ENCODE data around the gene TP53BP2.
"Not testable (repeated sequence)": the region's sequence is repeated elsewhere in the genome, so short reads cannot be mapped to it uniquely, and the experiment has no call there.

Gene TP53BP2

DNA sequence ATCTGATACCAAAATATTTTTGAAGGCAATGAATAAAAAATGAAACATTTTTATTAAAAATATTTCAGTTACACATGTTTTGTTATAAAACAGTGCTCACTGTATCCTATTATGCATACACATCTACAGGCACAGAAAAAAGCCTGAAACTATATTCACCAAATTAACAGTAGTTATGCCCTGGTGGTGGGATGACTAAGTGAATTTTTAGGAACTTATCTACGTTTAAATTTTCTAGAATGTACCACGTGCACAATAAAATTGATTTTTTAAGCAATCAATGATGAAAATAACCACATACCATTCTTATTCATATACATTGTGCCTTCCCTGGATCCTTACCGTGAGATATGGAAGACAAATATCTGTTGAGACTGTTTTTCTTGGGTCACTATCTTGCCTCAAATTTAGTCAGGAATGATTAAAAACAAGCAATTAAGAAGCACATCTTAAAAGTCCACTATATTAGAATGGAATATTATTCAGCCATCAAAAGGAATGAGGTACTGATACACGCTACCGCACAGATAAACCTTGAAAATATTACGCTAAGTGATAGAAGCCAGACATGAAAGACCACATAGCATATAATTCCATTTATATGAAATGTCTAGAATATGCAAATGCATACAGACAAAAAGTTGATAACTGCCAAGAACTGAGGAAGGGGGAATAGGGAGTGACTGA lies 17.4 kb downstream of the TP53BP2 start:
- Histone ChIP-seq H3K9ac (ENCODE audit: low read depth, low read length) (no peak overlapping the region), H3K4me3 (ENCODE audit: low read depth, low read length) (no peak overlapping the region), H3K27me3 (ENCODE audit: control insufficient read depth, insufficient read depth, low read length) (no peaks in the 10 kb centered on the region), H3K9me3 (ENCODE audit: control insufficient read depth, insufficient read depth, low read length) (no peaks in the 10 kb centered on the region), H3K36me3 (ENCODE audit: control insufficient read depth, insufficient read depth, low read length) (no peaks in the 10 kb centered on the region), H3K27ac (ENCODE audit: low read depth, low read length) (no peak overlapping the region), H3K4me1 (ENCODE audit: control insufficient read depth, insufficient read depth, low read length) (peaks cover 37% of the 10 kb centered on the region)

DNA sequence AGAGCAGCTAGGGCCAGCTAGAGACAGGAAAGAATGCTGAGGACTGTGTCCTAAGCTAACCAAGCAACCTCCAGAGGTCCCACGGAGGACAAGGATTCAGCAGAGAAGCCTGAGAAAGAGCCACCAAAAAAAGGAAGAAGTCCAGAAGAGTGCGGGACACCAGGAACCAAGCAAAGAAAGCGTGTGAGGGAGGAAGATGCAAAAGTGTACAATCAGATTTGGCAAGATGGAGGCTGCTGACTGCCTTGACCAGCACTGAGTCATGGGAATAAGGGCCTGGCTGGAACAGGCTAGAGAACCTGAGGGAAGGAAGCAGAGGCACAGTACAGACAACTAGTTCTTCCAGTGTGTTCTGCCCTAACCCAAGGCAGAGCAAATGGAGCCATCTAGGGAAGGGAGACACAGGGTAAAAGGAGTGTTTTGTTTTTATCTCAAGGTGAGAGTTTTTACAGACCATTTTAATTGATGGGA lies 18.5 kb downstream of the TP53BP2 start:
- Histone ChIP-seq H3K9ac (ENCODE audit: low read depth, low read length) (no peak overlapping the region), H3K4me3 (ENCODE audit: low read depth, low read length) (no peak overlapping the region), H3K36me3 (ENCODE audit: control insufficient read depth, insufficient read depth, low read length) (no peaks in the 10 kb centered on the region), H3K9me3 (ENCODE audit: control insufficient read depth, insufficient read depth, low read length) (no peaks in the 10 kb centered on the region), H3K4me1 (ENCODE audit: control insufficient read depth, insufficient read depth, low read length) (peaks cover 35% of the 10 kb centered on the region), H3K27me3 (ENCODE audit: control insufficient read depth, insufficient read depth, low read length) (no peaks in the 10 kb centered on the region), H3K27ac (ENCODE audit: low read depth, low read length) (no peak overlapping the region)

DNA sequence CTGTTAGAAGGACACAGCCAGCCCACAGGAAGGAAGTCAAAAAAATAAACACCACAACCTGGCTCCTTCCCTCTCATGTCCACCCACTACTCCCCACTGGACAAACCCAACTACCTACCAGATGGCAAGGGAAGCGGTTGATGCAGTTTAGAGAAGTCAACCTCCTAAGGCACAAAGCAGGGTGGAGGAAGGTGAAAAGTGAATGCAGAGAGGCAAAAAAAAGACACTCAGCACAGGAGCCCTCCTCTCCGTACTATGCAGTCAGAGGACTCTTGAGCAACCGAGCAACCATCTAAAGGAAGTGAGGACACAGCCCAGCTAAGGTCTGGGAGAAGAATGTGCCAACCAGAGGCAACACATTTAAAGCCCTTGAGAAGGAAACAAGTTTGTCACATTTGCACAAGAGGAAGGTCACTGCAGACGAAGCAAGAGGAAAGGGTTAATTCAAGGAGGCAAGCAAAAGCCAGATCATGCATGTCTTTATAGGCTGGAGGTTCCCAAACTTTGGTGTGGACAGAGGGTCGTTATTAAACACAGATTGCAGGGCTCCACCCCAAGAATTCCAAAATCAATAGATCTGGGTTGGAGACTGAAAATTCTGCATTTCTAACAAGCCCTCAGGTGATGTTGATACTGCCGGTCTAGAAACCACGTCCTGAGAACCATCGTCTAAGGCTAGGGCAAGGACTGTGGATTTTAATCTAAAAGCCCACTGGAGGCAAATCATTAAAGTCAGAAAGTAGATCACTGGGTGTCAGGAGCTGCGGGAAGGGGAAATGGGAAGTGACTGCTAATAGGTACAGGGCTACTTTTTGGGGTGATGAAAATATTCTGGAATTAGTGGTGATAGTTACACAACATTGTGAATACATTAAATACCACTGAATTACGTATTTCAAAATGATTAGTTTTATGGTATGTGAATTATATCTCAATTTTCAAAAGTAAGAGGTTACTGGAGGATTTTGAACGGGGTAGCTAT lies 19.7 kb downstream of the TP53BP2 start:
- peaks cover 5% of the 10 kb centered on the region; the same call in 1 of the 2 replicates for H3K36me3 ChIP-seq (ENCODE audit: control insufficient read depth, insufficient read depth, low read length)
- no peak overlapping the region for H3K4me3 ChIP-seq (ENCODE audit: low read depth, low read length)
- H3K27me3 ChIP-seq (ENCODE audit: control insufficient read depth, insufficient read depth, low read length), result no peaks in the 10 kb centered on the region
- H3K9ac ChIP-seq (ENCODE audit: low read depth, low read length), result no peak overlapping the region
- peaks cover 35% of the 10 kb centered on the region for H3K4me1 ChIP-seq (ENCODE audit: control insufficient read depth, insufficient read depth, low read length)
- no peaks in the 10 kb centered on the region for H3K9me3 ChIP-seq (ENCODE audit: control insufficient read depth, insufficient read depth, low read length)
- no peak overlapping the region for H3K27ac ChIP-seq (ENCODE audit: low read depth, low read length)

DNA sequence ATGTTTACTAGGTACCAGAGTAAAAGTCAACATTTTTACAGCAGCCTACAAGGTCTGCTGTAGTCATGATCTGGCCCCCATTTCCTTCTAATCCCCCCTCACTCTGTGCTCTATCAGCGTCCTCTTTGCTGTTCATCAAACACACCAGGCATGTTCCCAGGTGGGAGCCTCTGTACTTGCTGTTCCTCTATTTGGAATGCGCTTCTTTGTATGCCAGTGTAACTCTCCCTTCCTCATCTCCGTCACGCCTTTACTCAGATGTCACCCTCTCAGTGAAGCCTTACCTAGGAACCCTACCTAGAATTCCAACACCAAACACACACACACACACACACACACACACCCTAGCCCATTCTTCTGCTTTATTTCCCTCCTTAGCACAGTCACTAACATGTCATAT lies 21.0 kb downstream of the TP53BP2 start:
- no peaks in the 10 kb centered on the region for H3K27me3 ChIP-seq (ENCODE audit: control insufficient read depth, insufficient read depth, low read length)
- H3K27ac ChIP-seq (ENCODE audit: low read depth, low read length), result no peak overlapping the region
- peaks cover 41% of the 10 kb centered on the region for H3K4me1 ChIP-seq (ENCODE audit: control insufficient read depth, insufficient read depth, low read length)

DNA sequence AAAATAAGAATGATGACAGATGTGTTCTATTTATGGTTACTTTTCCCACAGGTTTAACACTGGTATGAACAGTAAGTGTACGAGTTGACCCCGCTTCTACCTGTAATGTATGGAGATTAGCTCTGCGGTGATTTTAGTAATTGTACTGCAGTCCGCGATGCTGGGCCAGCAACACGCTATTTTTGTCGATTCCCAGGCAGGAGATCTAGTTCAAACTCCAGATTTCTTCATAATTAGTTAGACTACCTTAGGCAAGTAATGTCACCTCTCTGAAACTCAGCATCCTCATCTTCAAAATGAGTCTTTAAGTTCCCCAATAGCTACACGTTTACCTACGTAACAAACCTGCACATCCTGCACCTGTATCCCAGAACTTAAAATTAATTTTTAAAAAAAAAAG lies 21.5 kb downstream of the TP53BP2 start:
- Histone ChIP-seq H3K27ac (ENCODE audit: low read depth, low read length) (no peak overlapping the region), H3K9me3 (ENCODE audit: control insufficient read depth, insufficient read depth, low read length) (no peaks in the 10 kb centered on the region), H3K9ac (ENCODE audit: low read depth, low read length) (no peak overlapping the region), H3K4me3 (ENCODE audit: low read depth, low read length) (no peak overlapping the region), H3K36me3 (ENCODE audit: control insufficient read depth, insufficient read depth, low read length) (peaks cover 21% of the 10 kb centered on the region), H3K4me1 (ENCODE audit: control insufficient read depth, insufficient read depth, low read length) (peaks cover 41% of the 10 kb centered on the region), H3K27me3 (ENCODE audit: control insufficient read depth, insufficient read depth, low read length) (no peaks in the 10 kb centered on the region)

More for the DNA sequence above, 21.0 kb downstream of the TP53BP2 start:
- Histone ChIP-seq H3K9me3 (ENCODE audit: control insufficient read depth, insufficient read depth, low read length) (no peaks in the 10 kb centered on the region), H3K4me3 (ENCODE audit: low read depth, low read length) (no peak overlapping the region), H3K36me3 (ENCODE audit: control insufficient read depth, insufficient read depth, low read length) (peaks cover 18% of the 10 kb centered on the region), H3K9ac (ENCODE audit: low read depth, low read length) (no peak overlapping the region)

DNA sequence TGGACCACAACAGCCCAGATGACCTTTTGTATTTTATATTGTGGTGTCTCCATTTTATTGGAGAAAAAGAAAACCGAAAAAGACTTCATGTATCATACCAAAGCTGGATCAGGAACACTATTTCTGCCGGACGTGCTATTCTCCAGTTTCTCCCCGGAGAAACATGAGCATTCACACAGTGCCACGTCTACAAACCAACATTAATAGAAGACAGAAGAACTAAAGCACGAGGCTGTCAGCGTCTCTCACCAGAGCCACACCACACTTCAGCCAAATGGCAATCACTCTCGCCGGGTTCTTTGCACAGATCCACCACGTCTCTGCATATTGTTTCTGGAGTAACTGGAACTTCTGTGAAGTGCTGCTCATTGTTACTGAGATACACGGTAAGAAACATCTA lies 24.8 kb downstream of the TP53BP2 start:
- H3K9me3 ChIP-seq (ENCODE audit: control insufficient read depth, insufficient read depth, low read length), result no peaks in the 10 kb centered on the region
- peaks cover 29% of the 10 kb centered on the region for H3K4me1 ChIP-seq (ENCODE audit: control insufficient read depth, insufficient read depth, low read length)
- H3K4me3 ChIP-seq (ENCODE audit: low read depth, low read length), result no peak overlapping the region
- no peak overlapping the region for H3K9ac ChIP-seq (ENCODE audit: low read depth, low read length)
- peaks cover 32% of the 10 kb centered on the region for H3K36me3 ChIP-seq (ENCODE audit: control insufficient read depth, insufficient read depth, low read length)
- H3K27me3 ChIP-seq (ENCODE audit: control insufficient read depth, insufficient read depth, low read length), result no peaks in the 10 kb centered on the region
- H3K27ac ChIP-seq (ENCODE audit: low read depth, low read length), result no peak overlapping the region

DNA sequence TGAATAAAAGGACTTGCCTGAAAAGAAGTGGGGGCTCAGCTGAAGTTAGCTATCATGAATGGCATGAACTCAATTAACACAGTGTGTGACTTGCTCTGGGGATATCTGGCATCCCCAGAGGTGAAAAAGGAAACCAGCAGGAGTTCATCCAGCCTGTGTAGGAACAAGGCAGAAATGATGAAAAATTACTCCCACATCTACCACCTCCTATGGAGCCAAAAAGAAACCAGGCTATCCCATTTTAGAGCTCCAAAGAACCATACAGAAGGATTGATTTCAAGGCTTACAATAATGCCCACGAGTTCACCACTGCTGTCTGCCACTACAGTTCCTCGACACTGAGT lies 25.3 kb downstream of the TP53BP2 start:
- Histone ChIP-seq H3K4me1 (ENCODE audit: control insufficient read depth, insufficient read depth, low read length) (peaks cover 24% of the 10 kb centered on the region), H3K27ac (ENCODE audit: low read depth, low read length) (peak overlapping the region; percentile 9), H3K9me3 (ENCODE audit: control insufficient read depth, insufficient read depth, low read length) (no peaks in the 10 kb centered on the region), H3K4me3 (ENCODE audit: low read depth, low read length) (no peak overlapping the region), H3K36me3 (ENCODE audit: control insufficient read depth, insufficient read depth, low read length) (peaks cover 37% of the 10 kb centered on the region), H3K9ac (ENCODE audit: low read depth, low read length) (no peak overlapping the region), H3K27me3 (ENCODE audit: control insufficient read depth, insufficient read depth, low read length) (no peaks in the 10 kb centered on the region)

DNA sequence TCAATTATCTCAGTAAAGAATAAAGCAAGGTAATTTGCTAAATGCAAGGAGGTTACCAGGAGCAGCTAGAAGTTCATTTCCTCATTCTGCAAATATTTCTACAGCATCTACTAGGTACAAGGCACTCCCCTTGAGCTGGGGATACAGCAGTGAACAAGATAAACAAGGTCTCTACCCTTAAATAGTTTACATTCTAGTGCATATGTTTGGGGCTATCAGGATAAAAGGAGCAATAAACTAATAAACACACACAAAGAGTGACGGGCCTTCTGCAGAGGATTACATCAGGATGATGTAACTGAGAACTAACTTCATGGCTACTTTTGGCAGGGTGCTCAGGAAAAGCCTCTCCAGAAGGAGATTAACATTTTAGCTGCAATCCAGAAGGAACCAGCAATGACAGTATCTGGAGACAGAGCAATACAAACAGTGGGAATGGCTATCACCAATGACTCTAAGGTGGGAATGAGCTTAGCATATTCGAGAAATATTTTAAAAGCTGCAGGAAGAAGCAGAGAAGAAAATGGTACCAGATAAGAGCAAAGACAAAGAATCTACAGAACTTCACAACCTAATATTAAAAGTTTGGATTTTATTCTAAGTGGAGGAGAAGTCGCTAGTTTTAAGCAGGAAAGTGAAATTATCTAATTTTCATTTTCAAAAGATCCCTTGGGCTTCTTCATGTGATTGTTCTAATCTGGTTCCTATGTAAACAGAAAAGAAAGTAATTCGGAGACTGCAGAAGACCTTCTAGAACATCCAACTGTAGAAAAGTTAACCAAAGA lies 25.8 kb downstream of the TP53BP2 start:
- H3K4me1 ChIP-seq (ENCODE audit: control insufficient read depth, insufficient read depth, low read length), result peaks cover 23% of the 10 kb centered on the region
- H3K27me3 ChIP-seq (ENCODE audit: control insufficient read depth, insufficient read depth, low read length), result no peaks in the 10 kb centered on the region
- peak overlapping the region; percentile 9 for H3K27ac ChIP-seq (ENCODE audit: low read depth, low read length)
- no peak overlapping the region for H3K4me3 ChIP-seq (ENCODE audit: low read depth, low read length)
- H3K9ac ChIP-seq (ENCODE audit: low read depth, low read length), result no peak overlapping the region
- H3K9me3 ChIP-seq (ENCODE audit: control insufficient read depth, insufficient read depth, low read length), result no peaks in the 10 kb centered on the region
- H3K36me3 ChIP-seq (ENCODE audit: control insufficient read depth, insufficient read depth, low read length), result peaks cover 40% of the 10 kb centered on the region

DNA sequence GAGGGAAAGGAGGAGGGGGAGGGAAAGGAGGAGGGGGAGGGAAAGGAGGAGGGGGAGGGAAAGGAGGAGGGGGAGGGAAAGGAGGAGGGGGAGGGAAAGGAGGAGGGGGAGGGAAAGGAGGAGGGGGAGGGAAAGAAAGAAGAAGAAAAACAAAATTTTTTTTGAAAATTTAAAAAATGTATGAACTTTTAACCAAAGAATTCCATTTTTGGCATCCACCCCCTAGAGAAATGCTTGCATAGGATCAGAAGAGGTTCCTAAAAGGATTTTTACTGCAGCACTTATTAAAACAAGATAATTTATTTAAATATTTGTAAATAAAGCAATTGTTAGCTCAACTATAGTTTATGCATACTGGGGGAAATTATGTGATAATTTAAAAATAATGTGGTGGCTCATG lies 28.5 kb downstream of the TP53BP2 start:
- not testable (repeated sequence) for H3K27ac ChIP-seq (ENCODE audit: low read depth, low read length); H3K9ac ChIP-seq (ENCODE audit: low read depth, low read length); H3K4me1 ChIP-seq (ENCODE audit: control insufficient read depth, insufficient read depth, low read length); H3K27me3 ChIP-seq (ENCODE audit: control insufficient read depth, insufficient read depth, low read length); H3K4me3 ChIP-seq (ENCODE audit: low read depth, low read length); H3K9me3 ChIP-seq (ENCODE audit: control insufficient read depth, insufficient read depth, low read length)
- H3K36me3 ChIP-seq (ENCODE audit: control insufficient read depth, insufficient read depth, low read length), result peaks cover 61% of the 10 kb centered on the region

DNA sequence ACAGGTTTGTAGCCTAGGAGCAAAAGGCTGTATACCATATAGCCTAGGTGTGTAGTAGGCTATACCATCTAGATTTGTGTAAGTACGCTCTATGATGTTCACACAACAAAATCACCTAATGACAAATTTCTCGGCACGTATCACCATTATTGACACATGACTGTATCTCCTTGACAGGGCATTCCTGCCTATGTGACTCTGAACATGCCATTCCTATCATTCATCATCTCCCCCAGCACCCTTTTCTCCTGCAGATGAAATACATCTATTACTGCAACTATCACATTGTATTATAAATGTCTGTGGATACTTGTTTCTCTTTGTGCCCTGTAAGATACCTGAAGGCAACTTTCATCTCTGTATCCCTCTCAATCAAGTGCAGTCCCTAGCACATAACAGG lies 29.9 kb downstream of the TP53BP2 start:
- Histone ChIP-seq H3K4me3 (ENCODE audit: low read depth, low read length) (no peak overlapping the region), H3K4me1 (ENCODE audit: control insufficient read depth, insufficient read depth, low read length) (0 out of 2 replicates have a peak, but pooled peaks cover 4% of the 10 kb centered on the region), H3K27ac (ENCODE audit: low read depth, low read length) (no peak overlapping the region), H3K9ac (ENCODE audit: low read depth, low read length) (no peak overlapping the region), H3K9me3 (ENCODE audit: control insufficient read depth, insufficient read depth, low read length) (no peaks in the 10 kb centered on the region), H3K27me3 (ENCODE audit: control insufficient read depth, insufficient read depth, low read length) (no peaks in the 10 kb centered on the region), H3K36me3 (ENCODE audit: control insufficient read depth, insufficient read depth, low read length) (peaks cover 68% of the 10 kb centered on the region)

Measured in HUES48 (cell line).